Measurements from ENCODE around the gene GDPGP1. TPM values are rescaled to one million over a fixed set of nuclear protein-coding genes. Genes with fewer than 3 reads are reported as not detected.

The GDPGP1 gene
- total and polyA plus RNA-seq, 2 experiments from 2014 or later: 0.61 to 3.8 TPM

GRCh38 chr15:90202929-90203328 is 31.1 kb upstream of the GDPGP1 start:
- Histone ChIP-seq H3K4me3 (peak overlapping the region; percentile 98), H4K20me1 (replicated peaks; ENCODE audit: insufficient read depth) (peaks cover 15% of the 10 kb centered on the region)

More at GRCh38 chr15:90202929-90203328, 31.1 kb upstream of the GDPGP1 start:
- Histone ChIP-seq H3K9me2 (ENCODE audit: insufficient read depth) (no peaks in the 10 kb centered on the region), H2AFZ (no peak overlapping the region), H3K4me1 (ENCODE audit: insufficient read depth) (peaks cover 14% of the 10 kb centered on the region), H3K27me3 (ENCODE audit: insufficient read depth) (no peaks in the 10 kb centered on the region), H3K36me3 (ENCODE audit: insufficient read depth) (no peaks in the 10 kb centered on the region), H3F3A (replicated peaks; ENCODE audit: low read depth) (peaks cover 7% of the 10 kb centered on the region; the same call in 1 of the 2 replicates), H3K79me2 (replicated peaks; ENCODE audit: insufficient read depth) (peaks cover 37% of the 10 kb centered on the region), H3K4me2 (peak overlapping the region; percentile 99), H3K27ac (ENCODE audit: low read depth) (no peak overlapping the region)
- DNase-seq (ENCODE audit: low spot score) (no peak), ATAC-seq (no peak)
- H3K36me3 Mint-ChIP-seq (ENCODE audit: low read depth): peaks cover 8% of the 10 kb centered on the region; the same call in 1 of the 3 replicates
- H3K4me3 Mint-ChIP-seq: peak overlapping the region; percentile 81
- peaks cover 9% of the 10 kb centered on the region for H3K27me3 Mint-ChIP-seq (ENCODE audit: insufficient read depth, low read depth, poor library complexity)
- TF ChIP-seq, protein P1, sequence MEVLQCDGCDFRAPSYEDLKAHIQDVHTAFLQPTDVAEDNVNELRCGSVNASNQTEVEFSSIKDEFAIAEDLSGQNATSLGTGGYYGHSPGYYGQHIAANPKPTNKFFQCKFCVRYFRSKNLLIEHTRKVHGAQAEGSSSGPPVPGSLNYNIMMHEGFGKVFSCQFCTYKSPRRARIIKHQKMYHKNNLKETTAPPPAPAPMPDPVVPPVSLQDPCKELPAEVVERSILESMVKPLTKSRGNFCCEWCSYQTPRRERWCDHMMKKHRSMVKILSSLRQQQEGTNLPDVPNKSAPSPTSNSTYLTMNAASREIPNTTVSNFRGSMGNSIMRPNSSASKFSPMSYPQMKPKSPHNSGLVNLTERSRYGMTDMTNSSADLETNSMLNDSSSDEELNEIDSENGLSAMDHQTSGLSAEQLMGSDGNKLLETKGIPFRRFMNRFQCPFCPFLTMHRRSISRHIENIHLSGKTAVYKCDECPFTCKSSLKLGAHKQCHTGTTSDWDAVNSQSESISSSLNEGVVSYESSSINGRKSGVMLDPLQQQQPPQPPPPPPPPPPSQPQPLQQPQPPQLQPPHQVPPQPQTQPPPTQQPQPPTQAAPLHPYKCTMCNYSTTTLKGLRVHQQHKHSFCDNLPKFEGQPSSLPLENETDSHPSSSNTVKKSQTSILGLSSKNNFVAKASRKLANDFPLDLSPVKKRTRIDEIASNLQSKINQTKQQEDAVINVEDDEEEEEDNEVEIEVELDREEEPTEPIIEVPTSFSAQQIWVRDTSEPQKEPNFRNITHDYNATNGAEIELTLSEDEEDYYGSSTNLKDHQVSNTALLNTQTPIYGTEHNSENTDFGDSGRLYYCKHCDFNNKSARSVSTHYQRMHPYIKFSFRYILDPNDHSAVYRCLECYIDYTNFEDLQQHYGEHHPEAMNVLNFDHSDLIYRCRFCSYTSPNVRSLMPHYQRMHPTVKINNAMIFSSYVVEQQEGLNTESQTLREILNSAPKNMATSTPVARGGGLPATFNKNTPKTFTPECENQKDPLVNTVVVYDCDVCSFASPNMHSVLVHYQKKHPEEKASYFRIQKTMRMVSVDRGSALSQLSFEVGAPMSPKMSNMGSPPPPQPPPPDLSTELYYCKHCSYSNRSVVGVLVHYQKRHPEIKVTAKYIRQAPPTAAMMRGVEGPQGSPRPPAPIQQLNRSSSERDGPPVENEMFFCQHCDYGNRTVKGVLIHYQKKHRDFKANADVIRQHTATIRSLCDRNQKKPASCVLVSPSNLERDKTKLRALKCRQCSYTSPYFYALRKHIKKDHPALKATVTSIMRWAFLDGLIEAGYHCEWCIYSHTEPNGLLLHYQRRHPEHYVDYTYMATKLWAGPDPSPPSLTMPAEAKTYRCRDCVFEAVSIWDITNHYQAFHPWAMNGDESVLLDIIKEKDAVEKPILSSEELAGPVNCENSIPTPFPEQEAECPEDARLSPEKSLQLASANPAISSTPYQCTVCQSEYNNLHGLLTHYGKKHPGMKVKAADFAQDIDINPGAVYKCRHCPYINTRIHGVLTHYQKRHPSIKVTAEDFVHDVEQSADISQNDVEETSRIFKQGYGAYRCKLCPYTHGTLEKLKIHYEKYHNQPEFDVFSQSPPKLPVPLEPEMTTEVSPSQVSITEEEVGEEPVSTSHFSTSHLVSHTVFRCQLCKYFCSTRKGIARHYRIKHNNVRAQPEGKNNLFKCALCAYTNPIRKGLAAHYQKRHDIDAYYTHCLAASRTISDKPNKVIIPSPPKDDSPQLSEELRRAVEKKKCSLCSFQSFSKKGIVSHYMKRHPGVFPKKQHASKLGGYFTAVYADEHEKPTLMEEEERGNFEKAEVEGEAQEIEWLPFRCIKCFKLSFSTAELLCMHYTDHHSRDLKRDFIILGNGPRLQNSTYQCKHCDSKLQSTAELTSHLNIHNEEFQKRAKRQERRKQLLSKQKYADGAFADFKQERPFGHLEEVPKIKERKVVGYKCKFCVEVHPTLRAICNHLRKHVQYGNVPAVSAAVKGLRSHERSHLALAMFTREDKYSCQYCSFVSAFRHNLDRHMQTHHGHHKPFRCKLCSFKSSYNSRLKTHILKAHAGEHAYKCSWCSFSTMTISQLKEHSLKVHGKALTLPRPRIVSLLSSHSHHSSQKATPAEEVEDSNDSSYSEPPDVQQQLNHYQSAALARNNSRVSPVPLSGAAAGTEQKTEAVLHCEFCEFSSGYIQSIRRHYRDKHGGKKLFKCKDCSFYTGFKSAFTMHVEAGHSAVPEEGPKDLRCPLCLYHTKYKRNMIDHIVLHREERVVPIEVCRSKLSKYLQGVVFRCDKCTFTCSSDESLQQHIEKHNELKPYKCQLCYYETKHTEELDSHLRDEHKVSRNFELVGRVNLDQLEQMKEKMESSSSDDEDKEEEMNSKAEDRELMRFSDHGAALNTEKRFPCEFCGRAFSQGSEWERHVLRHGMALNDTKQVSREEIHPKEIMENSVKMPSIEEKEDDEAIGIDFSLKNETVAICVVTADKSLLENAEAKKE (CRISPR knock-in tag; IDR thresholded peaks at IDR 0.05): no peak
- no peak for TF ChIP-seq ZNF114 (CRISPR knock-in tag; IDR thresholded peaks at IDR 0.05)
- no peak for TF ChIP-seq STAT1 (IDR thresholded peaks at IDR 0.05; ENCODE audit: unreplicated experiment)
- no peak for TF ChIP-seq EZH2 (IDR thresholded peaks at IDR 0.05; ENCODE audit: low read depth, unreplicated experiment)
- no peak for TF ChIP-seq JUNB (IDR thresholded peaks at IDR 0.05; ENCODE audit: unreplicated experiment)
- no peak for TF ChIP-seq REST (IDR thresholded peaks at IDR 0.05; ENCODE audit: unreplicated experiment)
- TF ChIP-seq, protein P2, sequence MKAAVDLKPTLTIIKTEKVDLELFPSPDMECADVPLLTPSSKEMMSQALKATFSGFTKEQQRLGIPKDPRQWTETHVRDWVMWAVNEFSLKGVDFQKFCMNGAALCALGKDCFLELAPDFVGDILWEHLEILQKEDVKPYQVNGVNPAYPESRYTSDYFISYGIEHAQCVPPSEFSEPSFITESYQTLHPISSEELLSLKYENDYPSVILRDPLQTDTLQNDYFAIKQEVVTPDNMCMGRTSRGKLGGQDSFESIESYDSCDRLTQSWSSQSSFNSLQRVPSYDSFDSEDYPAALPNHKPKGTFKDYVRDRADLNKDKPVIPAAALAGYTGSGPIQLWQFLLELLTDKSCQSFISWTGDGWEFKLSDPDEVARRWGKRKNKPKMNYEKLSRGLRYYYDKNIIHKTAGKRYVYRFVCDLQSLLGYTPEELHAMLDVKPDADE (IDR thresholded peaks at IDR 0.05): no peak
- no peak for TF ChIP-seq NANOG (IDR thresholded peaks at IDR 0.05; ENCODE audit: borderline replicate concordance)
- no peak for TF ChIP-seq ZNF331 (CRISPR knock-in tag; IDR thresholded peaks at IDR 0.05; ENCODE audit: low read depth)
- TF ChIP-seq CTCF (conservative IDR thresholded peaks at IDR 0.05; ENCODE audit: low read depth in 2 of 2): no peak
- TF ChIP-seq CREB1 (CRISPR knock-in tag; IDR thresholded peaks at IDR 0.05; ENCODE audit: low read depth): no peak
- TF ChIP-seq POLR2AphosphoS5 (IDR thresholded peaks at IDR 0.05; ENCODE audit: low read depth): no peak
- no peak for TF ChIP-seq EZH2phosphoT487 (IDR thresholded peaks at IDR 0.05; ENCODE audit: unreplicated experiment)
- H3K9me3 Mint-ChIP-seq: no peaks in the 10 kb centered on the region
- H3K4me1 Mint-ChIP-seq: peaks cover 18% of the 10 kb centered on the region
- H3K27ac Mint-ChIP-seq: no peak overlapping the region
